BJ (cell line): ENCODE measurements around the gene GP1BA. TPM values are rescaled to one million over a fixed set of nuclear protein-coding genes. Genes with fewer than 3 reads are reported as not detected.
"Not testable (repeated sequence)": the region's sequence is repeated elsewhere in the genome, so short reads cannot be mapped to it uniquely, and the experiment has no call there.

Source experiments
- CTCF ChIA-PET: fragments of 350-600 bp; formaldehyde crosslinking; extraction: SDS; loops from one replicate; lab custom pipeline; 2021; ENCODE audit warnings: antibody characterized with exemption, inconsistent platforms; lab: Yijun Ruan, JAX
- POLR2A ChIA-PET: fragments of 300-600 bp; sonication (Branson Sonifier 250); formaldehyde crosslinking; extraction: SDS; loops from one replicate; lab custom pipeline; 2021; ENCODE audit warnings: antibody characterized with exemption; lab: Charles Lee
- DNase-seq: peaks from one replicate; pipeline ENCODE4 v3.0.0-alpha.2; 2011; ENCODE audit warnings: low read depth
- H3K27me3 ChIP-seq: 2 replicates; pipeline ENCODE4 v1.6.0; 2011; ENCODE audit warnings: low read length; ENCODE audit not compliant: control insufficient read depth, insufficient read depth
- H3K36me3 ChIP-seq: 2 replicates; pipeline ENCODE4 v1.5.1; 2011; ENCODE audit warnings: low read length; ENCODE audit not compliant: control insufficient read depth, insufficient read depth
- H3K4me3 ChIP-seq: 2 replicates; pipeline ENCODE4 v1.5.1; 2011; ENCODE audit warnings: low read depth, mild to moderate bottlenecking, control low read depth, low read length
- CTCF ChIP-seq: IDR thresholded peaks from 2 replicates; pipeline ENCODE4 v1.5.1; 2011; ENCODE audit warnings: low read depth, mild to moderate bottlenecking, control low read depth, inconsistent platforms, low read length, moderate library complexity; ENCODE audit not compliant: insufficient read depth
- polyA plus RNA-seq: library from polyadenylated mRNA; depleted of rRNA; stranded (reverse); fragments of >200 nt; gene quantifications from 2 replicates; pipeline ENCODE4 v1.2.3, GENCODE V29; 2011

Gene GP1BA
- polyA plus RNA-seq, 1 experiment = not detected

GRCh38 chr17:4903051-4903818 is 28.8 kb upstream of the GP1BA start, which contains the start of gene CHRNE:
TSS of gene CHRNE (minus strand) at chr17:4903098. CDS start at chr17:4903063, 35 bp downstream.
- TF ChIP-seq CTCF = peak; percentile 82
- Histone ChIP-seq H3K36me3 (no peaks in the 10 kb centered on the region), H3K4me3 (no peak within 1 kb of the TSS), H3K27me3 (no peaks in the 10 kb centered on the region)
- ChIA-PET POLR2A (no interaction called here), CTCF (interaction anchor here (0.7 to 2.8 kb wide), 22 partner anchors 10 to 252 kb away, joined by 3 to 11 read pairs (median 4); partner anchors contain the start of genes ARRB2, RNF167, SLC25A11 and VMO1)
- DNase-seq = no peak

- CTCF ChIA-PET, H3K36me3 ChIP-seq, H3K4me3 ChIP-seq, POLR2A ChIA-PET, DNase-seq, H3K27me3 ChIP-seq: not testable (repeated sequence)
Measured at GRCh38 chr17:4906642-4907041, 25.4 kb upstream of the GP1BA start.

GRCh38 chr17:4908301-4908700 is 23.8 kb upstream of the GP1BA start:
- no peak overlapping the region for H3K4me3 ChIP-seq
- no peak for DNase-seq
- no peaks in the 10 kb centered on the region for H3K27me3 ChIP-seq
- ChIA-PET POLR2A (no interaction called here), CTCF (interaction anchor here (0.7 to 3.3 kb wide), 23 partner anchors 9 to 330 kb away, joined by 3 to 27 read pairs (median 6); partner anchors contain the start of genes C17orf107, CAMTA2, INCA1 and KIF1C)
- TF ChIP-seq CTCF = no peak
- no peaks in the 10 kb centered on the region for H3K36me3 ChIP-seq

- peak; percentile 82 for DNase-seq
- ChIA-PET POLR2A (interaction anchor here (0.9 kb wide), 1 partner anchor 31 kb away, joined by 3 read pairs; the partner anchor contains the start of genes RNF167 and SLC25A11), CTCF (interaction anchor here (0.6 to 3.3 kb wide), 36 partner anchors 9 to 329 kb away, joined by 3 to 27 read pairs (median 4); partner anchors contain the start of genes C17orf107, CAMTA2, INCA1 and KIF1C)
- Histone ChIP-seq H3K27me3 (no peaks in the 10 kb centered on the region), H3K4me3 (no peak overlapping the region), H3K36me3 (no peaks in the 10 kb centered on the region)
- TF ChIP-seq CTCF = peak; percentile 86
Measured at GRCh38 chr17:4908711-4909496, 23.2 kb upstream of the GP1BA start.

GRCh38 chr17:4913994-4914393 is 18.1 kb upstream of the GP1BA start:
- H3K36me3 ChIP-seq = no peaks in the 10 kb centered on the region
- CTCF ChIA-PET = interaction anchor here (0.6 to 1.6 kb wide), 5 partner anchors 10 to 201 kb away, joined by 3 to 6 read pairs (median 4); partner anchors contain the start of genes CHRNE, RNF167 and SLC25A11
- H3K4me3 ChIP-seq = no peak overlapping the region
- no peaks in the 10 kb centered on the region for H3K27me3 ChIP-seq
- POLR2A ChIA-PET = interaction anchor here (0.5 kb wide), 1 partner anchor 27 kb away, joined by 7 read pairs; no protein-coding TSS in a partner anchor
- TF ChIP-seq CTCF = no peak
- DNase-seq = no peak

- not testable (repeated sequence) for H3K36me3 ChIP-seq, DNase-seq, H3K27me3 ChIP-seq, H3K4me3 ChIP-seq
- ChIA-PET CTCF (interaction anchor here (0.7 to 1.8 kb wide), 5 partner anchors 11 to 66 kb away, joined by 3 to 6 read pairs (median 5); partner anchors contain the start of genes CHRNE, RNF167 and SLC25A11), POLR2A (interaction anchor here (0.5 kb wide), 1 partner anchor 26 kb away, joined by 7 read pairs; no protein-coding TSS in a partner anchor)
Measured at GRCh38 chr17:4914551-4914950, 17.5 kb upstream of the GP1BA start.
